ENCODE data around the gene WDR41. TPM values are rescaled to one million over a fixed set of nuclear protein-coding genes. Genes with fewer than 3 reads are reported as not detected.

WDR41 gene
- total RNA-seq, 1 experiment from 2014 or later: 57.3 TPM

DNA sequence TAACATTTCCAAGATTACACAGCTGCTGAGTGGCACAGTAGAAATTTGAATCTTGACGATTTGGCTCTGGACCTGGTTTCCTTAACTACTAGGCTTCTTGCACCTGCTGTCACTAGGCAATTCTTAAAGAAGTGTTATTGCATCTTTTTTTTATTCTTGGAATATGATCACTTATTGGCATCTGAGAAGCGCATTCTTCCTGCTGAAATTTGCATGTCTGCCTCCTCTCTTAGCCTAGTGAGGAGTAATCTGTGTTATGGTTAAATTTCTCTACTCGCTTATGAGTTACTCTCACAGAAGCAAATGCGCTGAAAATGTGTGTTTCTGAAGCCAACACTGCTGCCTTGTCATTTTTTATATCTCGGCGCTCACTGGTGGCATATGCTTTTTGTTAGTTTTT is 89.3 kb downstream of the WDR41 start:
- intact Hi-C loops (cut with micrococcal nuclease; ENCODE audit: unreplicated experiment) (no loop called here), in situ Hi-C loops (cut with HindIII; ENCODE audit: low pct_unique_long_range_greater_than_20kb, low sequenced_read_pairs) (no loop called here)
- POLR2A ChIA-PET: no interaction called here
- TF ChIP-seq, protein P1, sequence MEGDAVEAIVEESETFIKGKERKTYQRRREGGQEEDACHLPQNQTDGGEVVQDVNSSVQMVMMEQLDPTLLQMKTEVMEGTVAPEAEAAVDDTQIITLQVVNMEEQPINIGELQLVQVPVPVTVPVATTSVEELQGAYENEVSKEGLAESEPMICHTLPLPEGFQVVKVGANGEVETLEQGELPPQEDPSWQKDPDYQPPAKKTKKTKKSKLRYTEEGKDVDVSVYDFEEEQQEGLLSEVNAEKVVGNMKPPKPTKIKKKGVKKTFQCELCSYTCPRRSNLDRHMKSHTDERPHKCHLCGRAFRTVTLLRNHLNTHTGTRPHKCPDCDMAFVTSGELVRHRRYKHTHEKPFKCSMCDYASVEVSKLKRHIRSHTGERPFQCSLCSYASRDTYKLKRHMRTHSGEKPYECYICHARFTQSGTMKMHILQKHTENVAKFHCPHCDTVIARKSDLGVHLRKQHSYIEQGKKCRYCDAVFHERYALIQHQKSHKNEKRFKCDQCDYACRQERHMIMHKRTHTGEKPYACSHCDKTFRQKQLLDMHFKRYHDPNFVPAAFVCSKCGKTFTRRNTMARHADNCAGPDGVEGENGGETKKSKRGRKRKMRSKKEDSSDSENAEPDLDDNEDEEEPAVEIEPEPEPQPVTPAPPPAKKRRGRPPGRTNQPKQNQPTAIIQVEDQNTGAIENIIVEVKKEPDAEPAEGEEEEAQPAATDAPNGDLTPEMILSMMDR (IDR thresholded peaks at IDR 0.05): no peak
- no peak for TF ChIP-seq TCF7L2 (IDR thresholded peaks at IDR 0.05; ENCODE audit: low read depth, low read length)
- no peak for TF ChIP-seq SIN3A (IDR thresholded peaks at IDR 0.05; ENCODE audit: borderline replicate concordance, insufficient read depth, low read depth, low read length)
- TF ChIP-seq POLR2AphosphoS5 (IDR thresholded peaks at IDR 0.05; ENCODE audit: low read depth, low read length): no peak
- TF ChIP-seq, protein P2, sequence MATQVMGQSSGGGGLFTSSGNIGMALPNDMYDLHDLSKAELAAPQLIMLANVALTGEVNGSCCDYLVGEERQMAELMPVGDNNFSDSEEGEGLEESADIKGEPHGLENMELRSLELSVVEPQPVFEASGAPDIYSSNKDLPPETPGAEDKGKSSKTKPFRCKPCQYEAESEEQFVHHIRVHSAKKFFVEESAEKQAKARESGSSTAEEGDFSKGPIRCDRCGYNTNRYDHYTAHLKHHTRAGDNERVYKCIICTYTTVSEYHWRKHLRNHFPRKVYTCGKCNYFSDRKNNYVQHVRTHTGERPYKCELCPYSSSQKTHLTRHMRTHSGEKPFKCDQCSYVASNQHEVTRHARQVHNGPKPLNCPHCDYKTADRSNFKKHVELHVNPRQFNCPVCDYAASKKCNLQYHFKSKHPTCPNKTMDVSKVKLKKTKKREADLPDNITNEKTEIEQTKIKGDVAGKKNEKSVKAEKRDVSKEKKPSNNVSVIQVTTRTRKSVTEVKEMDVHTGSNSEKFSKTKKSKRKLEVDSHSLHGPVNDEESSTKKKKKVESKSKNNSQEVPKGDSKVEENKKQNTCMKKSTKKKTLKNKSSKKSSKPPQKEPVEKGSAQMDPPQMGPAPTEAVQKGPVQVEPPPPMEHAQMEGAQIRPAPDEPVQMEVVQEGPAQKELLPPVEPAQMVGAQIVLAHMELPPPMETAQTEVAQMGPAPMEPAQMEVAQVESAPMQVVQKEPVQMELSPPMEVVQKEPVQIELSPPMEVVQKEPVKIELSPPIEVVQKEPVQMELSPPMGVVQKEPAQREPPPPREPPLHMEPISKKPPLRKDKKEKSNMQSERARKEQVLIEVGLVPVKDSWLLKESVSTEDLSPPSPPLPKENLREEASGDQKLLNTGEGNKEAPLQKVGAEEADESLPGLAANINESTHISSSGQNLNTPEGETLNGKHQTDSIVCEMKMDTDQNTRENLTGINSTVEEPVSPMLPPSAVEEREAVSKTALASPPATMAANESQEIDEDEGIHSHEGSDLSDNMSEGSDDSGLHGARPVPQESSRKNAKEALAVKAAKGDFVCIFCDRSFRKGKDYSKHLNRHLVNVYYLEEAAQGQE (IDR thresholded peaks at IDR 0.05; ENCODE audit: insufficient read depth in 1 of 2, low read depth in 2 of 2, low read length in 1 of 2): no peak
- Histone ChIP-seq H3K36me3 (ENCODE audit: control insufficient read depth, insufficient read depth, low read length) (no peaks in the 10 kb centered on the region), H3K4me3 (ENCODE audit: low read depth in 2 of 2, low read length in 2 of 2) (no peak overlapping the region), H3K4me1 (ENCODE audit: control insufficient read depth, insufficient read depth, low read length) (no peaks in the 10 kb centered on the region), H3K27ac (ENCODE audit: low read length) (no peak overlapping the region), H3K27me3 (ENCODE audit: control insufficient read depth, insufficient read depth, low read length) (peaks cover 15% of the 10 kb centered on the region), H3K9me3 (ENCODE audit: control insufficient read depth, insufficient read depth, low read depth, low read length) (no peaks in the 10 kb centered on the region)
- ATAC-seq (no peak), DNase-seq (ENCODE audit: low read depth, low spot score) (no peak)
- no TSS peak for BruUV-seq (replicated peaks)
- CTCF ChIA-PET: no interaction called here

DNA sequence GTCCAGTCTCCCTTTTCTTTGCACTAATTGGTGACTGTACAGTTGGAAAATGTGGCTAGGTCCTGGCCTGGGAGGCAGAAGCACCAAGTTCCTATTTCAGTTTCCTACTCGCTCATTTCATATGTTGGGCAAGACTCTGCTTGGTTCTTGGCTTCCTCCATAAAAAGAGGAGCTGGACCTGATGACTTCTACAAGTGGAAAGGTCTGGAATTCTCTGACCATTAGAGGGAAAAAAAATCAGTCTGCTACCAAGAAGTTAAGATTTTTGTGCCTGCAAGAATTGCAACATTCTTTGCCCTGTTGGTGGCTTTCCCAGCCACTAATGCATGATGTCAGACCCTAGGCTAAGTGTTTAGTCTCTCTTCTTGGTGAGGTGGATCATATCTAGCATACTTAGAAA is 91.5 kb downstream of the WDR41 start:
- ATAC-seq (no peak), DNase-seq (ENCODE audit: low read depth, low spot score) (no peak)
- ChIA-PET POLR2A (interaction anchor here (0.6 kb wide), 1 partner anchor 511 kb away, joined by 4 read pairs; no protein-coding TSS in a partner anchor), CTCF (no interaction called here)
- Histone ChIP-seq H3K4me3 (ENCODE audit: low read depth in 2 of 2, low read length in 2 of 2) (no peak overlapping the region), H3K9me3 (ENCODE audit: control insufficient read depth, insufficient read depth, low read depth, low read length) (no peaks in the 10 kb centered on the region), H3K4me1 (ENCODE audit: control insufficient read depth, insufficient read depth, low read length) (no peaks in the 10 kb centered on the region), H3K36me3 (ENCODE audit: control insufficient read depth, insufficient read depth, low read length) (no peaks in the 10 kb centered on the region), H3K27ac (ENCODE audit: low read length) (no peak overlapping the region), H3K27me3 (ENCODE audit: control insufficient read depth, insufficient read depth, low read length) (peaks cover 11% of the 10 kb centered on the region)
- TF ChIP-seq, protein P2 (IDR thresholded peaks at IDR 0.05; ENCODE audit: insufficient read depth in 1 of 2, low read depth in 2 of 2, low read length in 1 of 2): no peak
- TF ChIP-seq TCF7L2 (IDR thresholded peaks at IDR 0.05; ENCODE audit: low read depth, low read length): no peak
- TF ChIP-seq SIN3A (IDR thresholded peaks at IDR 0.05; ENCODE audit: borderline replicate concordance, insufficient read depth, low read depth, low read length): no peak
- TF ChIP-seq POLR2AphosphoS5 (IDR thresholded peaks at IDR 0.05; ENCODE audit: low read depth, low read length): no peak
- TF ChIP-seq, protein P1 (IDR thresholded peaks at IDR 0.05): no peak
- intact Hi-C loops (cut with micrococcal nuclease; ENCODE audit: unreplicated experiment) (no loop called here), in situ Hi-C loops (cut with HindIII; ENCODE audit: low pct_unique_long_range_greater_than_20kb, low sequenced_read_pairs) (no loop called here)
- no TSS peak for BruUV-seq (replicated peaks)
